Hindlimb muscle (tissue), 1 donor: Measurements from ENCODE around the gene PRR27. TPM values are rescaled to one million over a fixed set of nuclear protein-coding genes. Genes with fewer than 3 reads are reported as not detected.
"Not testable (repeated sequence)": the region's sequence is repeated elsewhere in the genome, so short reads cannot be mapped to it uniquely, and the experiment has no call there.

Source experiments
- DNase-seq: peaks from one replicate; pipeline ENCODE4 v3.0.0-alpha.2; 2013
- polyA plus RNA-seq: library from polyadenylated mRNA; unstranded; fragments of 120-200 nt; gene quantifications from one replicate; pipeline ENCODE4 v1.2.1, GENCODE V29; 2013; ENCODE audit not compliant: insufficient read length

PRR27 gene
- polyA plus RNA-seq, 1 donor, result not detected

- no peak for DNase-seq
Observed at GRCh38 chr4:70203601-70204000, 49.6 kb downstream of the PRR27 start.

GRCh38 chr4:70212752-70213151, 58.7 kb downstream of the PRR27 start:
- not testable (repeated sequence) for DNase-seq

Other genes starting within 250 kb of the PRR27 start
- gene CSN1S1, start 223.2 kb upstream of the PRR27 start, polyA plus RNA-seq, result not detected
- gene CSN2, start 188.5 kb upstream of the PRR27 start, polyA plus RNA-seq, result not detected
- gene STATH, start 158.3 kb upstream of the PRR27 start, polyA plus RNA-seq, result not detected
- gene HTN3, start 125.8 kb upstream of the PRR27 start, polyA plus RNA-seq, result not detected
- gene HTN1, start 103.8 kb upstream of the PRR27 start, polyA plus RNA-seq, result 0.05 TPM
- not detected for gene ODAM, start 41.5 kb downstream of the PRR27 start, polyA plus RNA-seq
- gene FDCSP, start 71.9 kb downstream of the PRR27 start, polyA plus RNA-seq, result not detected
- gene CSN3, start 88.4 kb downstream of the PRR27 start, polyA plus RNA-seq, result not detected
- not detected for gene CABS1, start 180.7 kb downstream of the PRR27 start, polyA plus RNA-seq
- gene SMR3A, start 206.5 kb downstream of the PRR27 start, polyA plus RNA-seq, result not detected
- not detected for gene SMR3B, start 228.9 kb downstream of the PRR27 start, polyA plus RNA-seq
- gene OPRPN, start 243.7 kb downstream of the PRR27 start, polyA plus RNA-seq, result not detected